Skeletal muscle cell (primary cell): ENCODE data around the gene CEBPA.

Experiments
- DNase-seq: peaks from one replicate; pipeline ENCODE4 v3.0.0-alpha.2; 2010; ENCODE audit warnings: low read depth
- H3K4me3 ChIP-seq: 2 replicates; pipeline ENCODE4 v1.5.1; 2011; ENCODE audit warnings: low read depth, mild to moderate bottlenecking, control low read depth, low read length, moderate library complexity

Gene CEBPA

DNA sequence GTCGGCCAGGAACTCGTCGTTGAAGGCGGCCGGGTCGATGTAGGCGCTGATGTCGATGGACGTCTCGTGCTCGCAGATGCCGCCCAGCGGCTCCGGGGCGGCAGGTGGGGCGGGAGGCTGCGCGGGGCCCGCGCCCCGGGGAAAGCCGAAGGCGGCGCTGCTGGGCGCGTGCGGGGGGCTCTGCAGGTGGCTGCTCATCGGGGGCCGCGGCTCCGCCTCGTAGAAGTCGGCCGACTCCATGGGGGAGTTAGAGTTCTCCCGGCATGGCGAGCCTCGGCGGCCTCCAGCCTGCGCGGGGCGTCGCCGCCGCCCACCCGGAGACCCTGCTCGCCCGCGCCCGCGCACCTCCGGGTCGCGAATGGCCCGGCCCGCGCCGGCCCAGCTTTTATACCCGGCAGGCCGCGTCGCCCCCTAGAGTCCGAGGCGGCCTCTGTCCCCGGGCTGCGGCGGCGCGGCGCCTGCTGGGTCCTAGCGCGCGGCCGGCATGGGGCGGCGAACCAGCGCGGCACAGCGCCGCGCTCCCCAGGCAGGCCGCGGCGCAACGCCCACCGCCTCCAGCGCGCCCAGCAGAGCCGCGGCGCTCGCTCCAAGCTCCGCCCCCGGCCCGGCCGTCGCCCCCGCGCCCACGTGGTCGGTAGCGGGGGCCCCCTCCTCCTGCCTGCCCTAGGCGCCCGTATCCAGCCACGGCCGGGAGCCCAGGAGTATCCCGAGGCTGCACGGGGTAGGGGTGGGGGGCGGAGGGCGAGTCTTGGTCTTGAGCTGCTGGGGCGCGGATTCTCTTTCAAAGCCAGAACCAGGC is at the start of gene CEBPA:
Gene CEBPA, minus strand, starts transcription at position 360 of the 799 bp plus-strand sequence. Its CDS starts 120 bp downstream, at position 240.
- no peak for DNase-seq
- H3K4me3 ChIP-seq, result peak within 1 kb of the TSS; percentile 67

- no peak overlapping the region for H3K4me3 ChIP-seq
- DNase-seq, result peak; percentile 67
Measured at GRCh38 chr19:33350538-33351309, 48.4 kb upstream of the CEBPA start.

DNA sequence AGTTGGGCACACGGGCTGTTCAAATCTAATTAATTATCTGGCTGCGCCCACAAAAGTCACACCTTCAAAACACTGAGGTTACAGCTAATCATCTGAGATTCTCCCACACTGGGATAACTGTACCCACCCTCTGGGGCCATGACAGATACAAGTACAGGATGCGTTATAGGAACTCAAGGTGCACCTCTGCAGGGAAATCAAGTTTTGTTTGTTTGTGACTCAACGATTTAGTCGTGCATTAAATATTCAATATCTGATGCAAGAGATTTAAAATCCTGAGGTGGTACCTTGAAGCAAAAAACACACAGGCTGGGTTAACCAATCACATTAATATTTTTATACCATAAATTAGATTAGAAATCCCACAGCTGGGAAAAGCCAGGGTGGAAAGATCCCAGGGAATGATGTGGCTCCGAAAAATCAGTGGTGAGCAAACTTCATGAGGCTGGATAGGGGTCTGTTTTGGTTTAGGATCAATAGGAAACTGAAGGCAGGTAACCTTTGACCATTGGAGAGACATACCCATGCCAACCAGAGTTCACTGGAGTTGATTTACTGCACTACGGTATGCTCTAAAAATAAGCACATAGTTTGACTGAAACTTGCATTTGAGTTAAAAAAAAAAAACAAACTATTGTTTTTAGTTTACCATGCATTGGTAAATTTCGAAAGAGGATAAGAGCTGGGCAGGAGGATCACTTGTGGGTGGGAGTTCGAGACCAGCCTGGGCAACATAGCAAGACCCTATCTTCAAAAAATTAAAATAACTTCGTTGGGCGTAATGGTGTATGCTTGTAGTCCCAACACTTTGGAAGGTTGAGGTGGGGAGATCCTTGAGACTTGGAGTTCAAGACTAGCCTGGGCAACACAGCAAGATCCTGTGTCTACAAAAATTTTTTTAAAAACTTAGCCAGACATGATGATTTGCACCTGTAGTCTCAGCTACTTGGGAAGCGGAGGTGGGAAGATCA is 47.3 kb upstream of the CEBPA start:
- H3K4me3 ChIP-seq, result no peak overlapping the region
- no peak for DNase-seq

GRCh38 chr19:33348301-33349010 is 46.1 kb upstream of the CEBPA start:
- H3K4me3 ChIP-seq, result no peak overlapping the region
- no peak for DNase-seq

DNA sequence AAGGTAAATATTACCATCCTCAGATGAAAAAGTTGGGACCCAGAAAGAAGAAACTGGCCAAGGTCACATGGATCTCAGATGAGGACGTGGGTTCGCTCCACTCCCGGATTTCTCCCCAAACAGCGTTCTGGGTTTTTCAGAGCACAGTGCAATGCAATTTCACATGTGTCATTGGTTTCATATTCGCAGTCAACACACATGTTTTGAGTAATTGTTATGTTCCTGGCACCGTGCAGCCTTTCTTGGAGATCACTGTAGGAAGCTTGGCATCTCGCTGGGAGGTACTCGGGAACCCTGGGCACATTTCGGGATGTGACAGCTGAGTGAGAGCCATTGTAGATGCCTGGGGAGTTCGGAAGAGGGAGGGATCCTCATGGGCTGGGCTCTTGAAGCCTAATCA is 45.0 kb upstream of the CEBPA start:
- DNase-seq, result no peak
- H3K4me3 ChIP-seq, result no peak overlapping the region

- H3K4me3 ChIP-seq, result no peak overlapping the region
- DNase-seq, result no peak
Measured at GRCh38 chr19:33346665-33347064, 44.3 kb upstream of the CEBPA start.

- no peak overlapping the region for H3K4me3 ChIP-seq
- no peak for DNase-seq
Measured at GRCh38 chr19:33345163-33345562, 42.8 kb upstream of the CEBPA start.

DNA sequence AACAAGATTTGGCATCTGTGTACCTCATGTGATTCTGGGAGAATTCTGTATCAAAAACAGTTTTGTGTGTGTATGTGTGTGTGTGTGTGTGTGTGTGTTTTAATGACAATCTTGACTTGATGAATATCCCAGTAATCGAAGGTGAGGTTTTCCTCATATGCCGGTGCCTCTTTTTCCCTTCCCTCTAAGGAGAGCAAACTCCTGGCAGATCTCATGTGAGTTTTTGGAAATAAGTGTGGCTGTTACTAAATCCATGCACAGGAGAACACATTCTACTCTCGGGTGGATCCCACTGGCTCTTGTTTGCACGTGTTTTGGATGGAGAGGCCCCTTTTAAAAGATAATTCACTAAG is 42.2 kb upstream of the CEBPA start:
- H3K4me3 ChIP-seq, result no peak overlapping the region
- DNase-seq, result no peak

DNA sequence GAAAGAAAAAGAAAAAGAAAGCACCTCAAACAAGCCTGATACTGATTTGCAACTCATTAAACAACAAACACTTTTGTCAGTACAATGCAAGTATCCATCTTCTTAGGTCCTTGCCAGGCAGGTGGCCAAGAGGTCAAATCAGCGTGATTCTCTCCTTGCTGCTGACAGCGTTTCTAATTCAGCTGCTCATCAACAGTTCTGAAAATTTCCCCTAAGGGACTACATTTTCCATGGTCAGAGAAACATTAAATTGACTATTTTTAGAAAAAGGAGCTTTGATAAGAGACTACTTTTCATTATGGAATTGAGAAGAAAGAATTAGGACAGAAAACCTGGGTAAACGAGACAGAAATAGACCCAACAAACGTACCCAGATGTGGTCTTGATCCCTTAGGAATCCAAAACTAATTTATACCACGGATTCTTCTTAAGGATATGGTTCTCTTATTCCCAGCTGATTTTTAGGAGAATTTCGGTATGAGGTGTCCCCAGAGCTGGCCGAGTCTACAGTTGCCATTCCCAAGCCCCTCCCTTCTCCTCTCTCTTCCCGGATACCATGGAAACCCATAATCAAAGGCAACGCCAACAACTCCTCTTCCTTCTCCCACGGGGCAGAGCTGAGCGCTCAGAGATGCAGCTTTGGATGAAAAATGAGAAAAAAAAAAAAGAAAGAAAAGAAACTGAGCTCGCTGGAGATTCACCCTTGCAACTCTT is 41.7 kb upstream of the CEBPA start:
- no peak for DNase-seq
- H3K4me3 ChIP-seq, result no peak overlapping the region

GRCh38 chr19:33343301-33343700 is 41.0 kb upstream of the CEBPA start:
- no peak overlapping the region for H3K4me3 ChIP-seq
- no peak for DNase-seq

GRCh38 chr19:33340991-33341390 is 38.7 kb upstream of the CEBPA start:
- H3K4me3 ChIP-seq, result no peak overlapping the region
- DNase-seq, result no peak

DNA sequence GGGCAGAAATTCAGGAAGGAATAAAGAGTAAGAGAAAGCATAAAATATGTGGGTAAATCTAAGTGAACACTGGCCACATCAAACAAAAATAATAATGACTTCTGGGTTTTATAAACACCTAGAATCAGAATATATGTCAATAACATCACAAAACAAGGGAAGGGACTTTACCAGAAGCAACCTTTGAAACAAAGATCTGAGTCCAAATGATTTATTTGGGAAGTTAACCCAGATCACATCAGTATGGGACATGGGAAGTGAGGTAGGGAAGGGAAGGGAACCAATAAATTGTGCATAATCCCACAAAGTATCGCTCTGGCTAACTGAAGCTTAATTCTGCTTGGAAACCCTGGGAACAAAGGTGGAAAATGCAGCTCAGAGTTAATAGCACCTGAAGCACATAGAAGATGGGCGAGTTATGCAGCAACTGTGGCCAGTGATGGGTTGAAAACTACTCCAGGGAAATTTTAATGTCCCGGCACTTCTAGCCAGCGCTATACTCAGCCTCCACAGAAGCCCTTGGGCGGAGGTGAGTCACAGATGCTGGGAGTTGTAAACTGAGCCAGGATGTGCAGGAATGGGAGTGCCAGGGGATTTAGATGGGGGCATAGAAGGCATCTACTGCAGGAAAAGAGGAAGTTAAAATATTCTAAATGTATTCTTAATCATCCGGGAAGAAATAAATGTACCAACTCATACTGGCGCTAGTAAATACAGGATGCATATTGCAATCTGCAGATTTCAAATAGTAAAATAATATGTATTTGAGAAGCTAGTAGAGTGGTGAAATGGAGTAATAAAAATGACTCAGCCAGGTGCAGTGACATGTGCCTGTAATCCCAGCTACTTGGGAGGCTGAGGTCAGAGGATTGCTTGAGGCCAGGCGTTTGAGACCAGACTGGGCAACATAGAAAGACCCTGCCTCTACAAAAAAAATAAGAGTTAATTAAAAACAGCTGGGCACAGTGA is 37.0 kb upstream of the CEBPA start:
- no peak overlapping the region for H3K4me3 ChIP-seq
- no peak for DNase-seq

DNA sequence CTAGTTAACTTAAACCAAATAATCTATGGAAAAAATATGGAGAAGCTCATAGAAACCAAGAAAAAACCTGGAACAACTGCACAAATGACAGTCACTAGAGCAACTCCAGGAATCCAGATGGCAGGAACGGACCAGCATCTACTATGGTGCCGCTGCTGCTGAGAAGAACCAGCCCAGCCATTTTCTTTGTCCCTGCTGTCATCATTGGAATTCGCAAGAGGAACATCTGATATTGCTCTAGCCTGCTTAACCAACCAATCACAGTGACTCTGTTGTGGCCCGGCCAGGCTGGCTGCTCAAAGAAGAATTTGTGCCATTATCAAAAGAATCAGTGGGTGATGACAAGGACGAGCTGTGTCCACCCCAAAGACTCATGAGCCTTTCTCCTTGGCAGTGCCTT is 33.1 kb upstream of the CEBPA start:
- no peak overlapping the region for H3K4me3 ChIP-seq
- DNase-seq, result no peak

- no peak overlapping the region for H3K4me3 ChIP-seq
- DNase-seq, result no peak
Measured at GRCh38 chr19:33334271-33334670, 31.9 kb upstream of the CEBPA start.

DNA sequence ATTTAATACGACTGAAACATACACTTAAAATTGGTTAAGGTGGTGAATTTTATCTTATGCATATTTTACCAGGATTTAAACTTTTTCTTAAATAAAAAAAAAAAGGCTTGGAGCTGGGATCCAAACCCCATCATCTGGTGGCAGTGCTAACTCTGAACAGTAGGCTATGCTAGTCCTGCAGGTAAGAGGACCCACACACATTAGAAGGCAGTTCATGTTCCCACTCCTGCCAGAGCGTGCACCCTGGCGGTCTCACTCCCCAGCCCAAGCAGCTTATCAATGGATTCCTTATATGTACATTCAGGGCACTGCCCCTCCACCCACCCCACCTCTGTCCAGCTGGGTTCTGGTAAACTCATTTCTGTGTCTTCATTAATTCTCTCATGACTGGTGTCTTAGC is 31.3 kb upstream of the CEBPA start:
- no peak for DNase-seq
- no peak overlapping the region for H3K4me3 ChIP-seq

GRCh38 chr19:33333151-33333550 is 30.8 kb upstream of the CEBPA start:
- no peak for DNase-seq
- no peak overlapping the region for H3K4me3 ChIP-seq

DNA sequence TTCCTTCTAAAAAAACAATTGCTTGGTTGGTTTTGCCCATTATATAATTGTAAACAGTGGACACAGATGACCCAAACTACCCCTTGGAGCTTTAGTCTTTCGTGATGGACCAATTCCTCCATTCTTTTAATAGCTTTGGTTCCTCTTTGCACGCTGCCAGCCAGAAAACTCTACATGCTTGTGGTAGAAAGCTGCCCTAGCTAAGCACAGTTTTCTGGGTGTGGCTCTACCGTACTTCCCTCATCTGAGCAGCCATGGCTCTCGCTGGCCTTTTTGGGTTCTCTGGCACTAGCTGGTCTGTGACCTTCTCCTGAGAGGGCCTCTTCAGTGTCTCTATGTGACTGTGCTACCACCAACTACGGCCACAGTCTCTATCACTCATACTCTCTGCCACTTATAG is 29.9 kb upstream of the CEBPA start:
- no peak for DNase-seq
- H3K4me3 ChIP-seq, result no peak overlapping the region

GRCh38 chr19:33329736-33330135 is 27.4 kb upstream of the CEBPA start:
- DNase-seq, result no peak
- no peak overlapping the region for H3K4me3 ChIP-seq
